ENCODE measurements around the gene CCDC82.

GRCh38 chr11:96307776-96308140, 82.0 kb downstream of the CCDC82 start:
- no peak for TF ChIP-seq CTCF (conservative IDR thresholded peaks at IDR 0.05; ENCODE audit: low read length)
- no peak for TF ChIP-seq EZH2phosphoT487 (IDR thresholded peaks at IDR 0.05; ENCODE audit: borderline replicate concordance, low read depth, low read length)
